ENCODE results near the gene DNAJA2.

GRCh38 chr16:46918400-46918799 lies 55.1 kb downstream of the DNAJA2 start:
- no peak for TF ChIP-seq SP1 (CRISPR knock-in tag; conservative IDR thresholded peaks at IDR 0.05)
- TF ChIP-seq CTCF (IDR thresholded peaks at IDR 0.05): no peak
- TF ChIP-seq ZNF281 (CRISPR knock-in tag; IDR thresholded peaks at IDR 0.05): no peak
- no peak for TF ChIP-seq STAT6 (CRISPR knock-in tag; conservative IDR thresholded peaks at IDR 0.05; ENCODE audit: low read depth)
- TF ChIP-seq ZNF263 (CRISPR knock-in tag; IDR thresholded peaks at IDR 0.05; ENCODE audit: low read depth): no peak
- TF ChIP-seq MAX (CRISPR knock-in tag; IDR thresholded peaks at IDR 0.05): no peak
- no peak for TF ChIP-seq NFYB (CRISPR knock-in tag; conservative IDR thresholded peaks at IDR 0.05; ENCODE audit: low read depth)
- TF ChIP-seq ZNF425 (CRISPR knock-in tag; conservative IDR thresholded peaks at IDR 0.05): no peak
- TF ChIP-seq USF1 (CRISPR knock-in tag; IDR thresholded peaks at IDR 0.05): no peak
- TF ChIP-seq ETV6 (CRISPR knock-in tag; IDR thresholded peaks at IDR 0.05): no peak
- TF ChIP-seq HMGXB4 (CRISPR knock-in tag; IDR thresholded peaks at IDR 0.05): no peak
- no peak for TF ChIP-seq USF2 (CRISPR knock-in tag; IDR thresholded peaks at IDR 0.05)
- TF ChIP-seq SMAD3 (CRISPR knock-in tag; IDR thresholded peaks at IDR 0.05; ENCODE audit: borderline replicate concordance): no peak
- no peak for TF ChIP-seq NR2C2 (CRISPR knock-in tag; IDR thresholded peaks at IDR 0.05)

Data from WTC11 (cell line).